Brain pericyte (primary cell): ENCODE results near the gene RASEF.

Experiments used
- DNase-seq: peaks from one replicate; pipeline ENCODE4 v3.0.0-alpha.2; 2012; ENCODE audit warnings: low read depth, low spot score

RASEF gene

DNA sequence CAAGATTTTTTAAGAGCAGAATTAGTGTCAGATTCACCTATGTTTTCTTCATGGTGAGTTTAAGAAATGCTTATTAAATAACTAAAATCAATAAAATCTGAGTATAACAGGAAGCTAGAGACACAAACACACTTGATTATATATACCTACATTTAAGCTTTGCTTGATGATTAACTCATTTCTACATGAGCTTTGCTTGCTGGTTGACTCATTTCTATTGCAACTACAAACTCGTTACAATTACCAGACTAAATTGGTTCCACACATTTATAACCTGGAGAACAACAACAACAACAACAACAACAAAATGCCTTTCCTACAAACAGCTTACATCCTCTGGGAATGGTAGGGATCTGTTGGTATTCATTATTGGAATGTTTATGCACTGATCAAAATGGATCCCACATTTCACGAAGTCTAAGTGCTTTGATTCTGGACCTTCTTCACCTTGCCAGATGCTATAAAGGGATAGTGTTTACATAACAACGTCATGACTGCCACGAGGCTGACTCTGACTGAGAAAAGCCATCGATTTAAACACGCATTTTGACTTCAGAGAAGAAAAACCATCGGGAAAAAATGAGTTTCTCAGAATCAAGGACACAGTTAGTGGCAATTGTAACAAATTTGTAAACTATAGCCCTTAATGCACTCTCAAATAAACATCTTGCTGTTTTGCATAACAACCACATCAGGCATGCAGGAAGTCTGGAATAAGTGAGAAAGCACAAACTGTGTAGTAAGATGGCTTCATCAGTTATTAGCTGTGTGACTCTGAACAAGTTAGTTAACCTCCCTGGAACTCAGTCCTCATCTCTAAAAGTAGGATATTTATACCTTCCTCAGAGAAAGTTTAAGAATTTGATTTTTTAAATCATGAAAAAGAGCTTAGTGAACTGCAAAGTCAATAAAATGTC, 49.8 kb downstream of the RASEF start:
- no peak for DNase-seq

DNA sequence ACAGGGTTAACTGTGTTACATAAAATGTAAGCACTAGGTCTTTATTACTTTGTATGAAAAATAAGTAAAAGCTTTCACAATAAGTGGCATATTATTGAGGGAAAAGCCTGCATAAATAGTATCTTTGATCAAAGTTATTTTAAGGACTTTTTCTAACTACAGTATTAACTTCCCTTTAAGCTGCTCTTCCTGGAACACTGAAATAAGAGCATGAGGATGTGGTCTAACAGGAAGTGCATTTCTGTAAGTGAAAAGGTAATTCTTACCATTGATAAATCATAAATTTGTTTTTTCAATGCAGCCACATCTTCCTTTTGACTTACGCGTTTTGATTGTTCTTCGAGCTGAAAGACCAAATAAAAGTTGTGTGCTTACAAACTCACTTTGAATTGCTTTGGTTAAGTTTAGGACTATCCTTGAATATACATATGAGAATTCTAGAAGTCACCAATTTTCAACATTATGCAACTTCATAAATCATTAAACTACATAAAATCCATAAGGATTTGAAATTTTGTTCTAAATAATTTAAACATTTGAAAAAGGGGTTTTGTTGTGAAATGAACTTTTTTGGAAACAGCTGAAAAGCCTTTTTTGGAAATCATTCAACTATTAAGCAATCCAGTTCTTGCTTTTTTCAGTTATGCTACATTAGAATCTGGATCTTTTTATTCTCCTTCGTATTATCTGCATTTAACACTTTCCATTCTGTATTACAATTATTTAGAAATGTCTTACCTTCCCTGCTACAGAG, 50.6 kb downstream of the RASEF start:
- DNase-seq: no peak

DNA sequence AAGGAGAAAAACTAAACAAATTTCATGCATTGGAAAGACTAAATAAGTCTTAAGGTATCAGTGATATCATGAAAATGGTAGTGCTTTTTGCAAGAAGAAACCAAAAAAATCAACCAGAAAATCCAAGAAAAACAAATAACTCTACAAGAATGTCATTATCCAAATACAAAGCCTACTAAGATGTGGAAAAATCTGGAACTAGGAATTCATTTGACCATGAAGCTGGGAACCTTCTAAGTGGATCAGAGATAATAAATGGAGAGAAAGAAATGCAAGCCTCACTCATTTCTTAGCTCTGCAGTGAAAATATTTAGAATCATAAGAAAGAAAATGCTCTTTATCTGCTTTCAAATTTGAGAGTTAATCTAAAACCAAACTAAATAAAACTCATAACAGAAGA, 51.3 kb downstream of the RASEF start:
- no peak for DNase-seq

GRCh38 chr9:83007521-83008300, 55.2 kb downstream of the RASEF start:
- DNase-seq: no peak

- DNase-seq: no peak
Measured at GRCh38 chr9:83006378-83006777, 56.6 kb downstream of the RASEF start.

DNA sequence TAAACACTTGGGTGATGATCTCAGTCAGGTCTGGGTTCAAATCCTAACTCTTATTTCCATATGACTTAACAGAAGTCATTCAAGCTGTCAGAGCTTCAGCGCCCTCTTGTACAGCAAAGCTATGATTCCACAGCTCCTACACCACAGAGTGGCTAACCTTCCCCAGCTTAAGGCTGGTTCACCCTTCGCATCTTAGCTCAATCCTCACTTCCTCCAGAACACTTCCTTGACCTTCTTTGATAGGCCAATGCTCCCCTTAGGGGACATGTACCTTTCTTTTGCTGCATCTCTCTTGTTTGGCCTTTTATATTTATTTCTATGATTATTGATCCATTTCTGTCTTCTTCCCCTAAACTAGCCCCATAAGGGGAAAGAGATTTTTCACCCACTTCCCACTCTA, 57.0 kb downstream of the RASEF start:
- DNase-seq: no peak

- DNase-seq: no peak
Measured at GRCh38 chr9:83005361-83005760, 57.6 kb downstream of the RASEF start.

- no peak for DNase-seq
Measured at GRCh38 chr9:83002329-83002728, 60.6 kb downstream of the RASEF start.

DNA sequence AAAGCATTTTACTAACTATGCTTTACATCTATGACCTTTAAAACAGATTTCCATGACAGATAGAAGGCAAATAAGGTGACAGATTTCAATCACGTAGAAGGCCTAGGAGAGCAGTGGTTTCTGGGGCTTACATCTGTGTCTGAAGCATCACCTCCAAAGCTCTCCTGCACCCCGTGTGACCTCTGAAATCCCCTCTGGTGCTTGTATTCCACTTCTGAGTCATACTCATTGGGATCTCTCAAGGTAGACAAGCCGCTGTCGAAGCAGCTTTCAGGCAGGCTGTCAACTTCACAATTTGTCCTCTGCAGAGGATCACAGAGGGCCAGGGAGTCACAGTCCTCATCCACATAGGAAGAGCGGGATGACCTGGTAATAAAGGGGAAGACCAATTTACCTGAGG, 62.2 kb downstream of the RASEF start:
- no peak for DNase-seq

DNA sequence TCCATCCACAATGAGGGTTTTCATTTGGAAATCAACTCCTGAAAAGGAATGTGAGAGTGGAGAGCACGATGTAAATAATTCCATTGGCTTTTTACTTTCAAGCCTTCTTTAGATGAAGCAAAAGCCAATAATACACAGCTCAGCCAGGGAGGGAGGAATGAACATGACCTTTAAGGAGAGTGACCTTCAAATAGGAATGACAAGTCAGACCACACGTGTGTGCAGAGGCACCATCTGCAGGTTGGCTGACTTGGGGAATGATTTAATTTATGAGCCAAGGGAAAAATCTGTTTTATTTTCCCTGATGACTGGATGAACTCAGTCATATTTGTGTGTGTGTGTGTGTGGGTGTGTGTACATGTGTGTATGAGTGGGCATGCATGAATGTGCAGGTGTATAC, 64.5 kb downstream of the RASEF start:
- DNase-seq: no peak

DNA sequence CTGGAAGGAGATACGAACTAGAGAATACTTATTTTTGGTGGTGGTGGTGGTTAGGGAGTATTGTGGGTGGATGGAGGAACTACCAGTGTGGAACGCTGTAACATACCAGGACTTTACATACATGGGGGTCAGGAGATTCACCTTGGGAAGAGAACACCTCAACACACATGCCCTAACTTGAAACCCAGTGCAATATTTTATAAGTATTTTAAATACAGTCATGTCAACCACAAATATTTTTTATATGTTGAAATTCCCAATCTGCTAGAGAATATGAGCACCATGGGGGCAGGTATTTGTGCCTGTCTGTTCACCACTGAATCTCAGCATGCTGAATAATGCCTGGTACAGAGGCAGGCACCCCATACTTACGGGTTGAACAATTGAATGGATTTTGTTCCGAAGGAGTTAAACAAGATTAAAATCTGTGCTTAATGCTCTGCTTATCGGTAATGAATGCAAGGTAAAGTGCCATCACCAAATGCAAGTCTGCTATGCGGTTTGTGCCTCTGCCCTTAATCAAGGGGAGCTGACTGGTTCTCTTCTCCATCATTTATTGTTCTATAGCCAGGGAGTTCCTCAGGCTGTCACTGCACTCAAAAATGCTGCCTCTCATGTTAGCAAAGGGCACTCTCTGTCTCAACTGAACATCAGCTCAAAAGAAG, 65.3 kb downstream of the RASEF start:
- no peak for DNase-seq

- no peak for DNase-seq
Measured at GRCh38 chr9:82996941-82997340, 66.0 kb downstream of the RASEF start.

GRCh38 chr9:82993856-82994605, 68.9 kb downstream of the RASEF start:
- DNase-seq: no peak

DNA sequence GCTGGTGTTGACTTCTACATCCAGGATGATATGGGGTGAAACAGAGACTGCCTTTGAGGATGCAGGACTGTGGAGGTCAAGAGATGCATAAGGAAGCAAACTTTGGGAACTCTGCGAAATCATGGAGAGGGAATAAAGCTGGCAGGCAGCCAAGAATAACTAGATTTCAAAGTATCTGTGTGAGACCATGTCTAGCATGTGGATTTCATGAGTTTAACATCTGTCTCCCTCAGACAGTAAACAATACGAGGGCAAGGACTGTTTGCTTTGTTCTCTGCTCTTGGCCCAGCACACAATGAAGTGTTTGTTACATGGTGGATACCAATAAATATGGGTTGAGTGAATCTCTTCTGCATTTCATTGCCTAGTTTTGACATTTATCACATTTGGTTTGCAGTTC, 71.3 kb downstream of the RASEF start:
- peak; percentile 38 for DNase-seq

GRCh38 chr9:82989929-82990328, 73.0 kb downstream of the RASEF start:
- DNase-seq: no peak

- no peak for DNase-seq
Measured at GRCh38 chr9:82988488-82988887, 74.5 kb downstream of the RASEF start.

GRCh38 chr9:82987370-82988189, 75.4 kb downstream of the RASEF start:
- no peak for DNase-seq

DNA sequence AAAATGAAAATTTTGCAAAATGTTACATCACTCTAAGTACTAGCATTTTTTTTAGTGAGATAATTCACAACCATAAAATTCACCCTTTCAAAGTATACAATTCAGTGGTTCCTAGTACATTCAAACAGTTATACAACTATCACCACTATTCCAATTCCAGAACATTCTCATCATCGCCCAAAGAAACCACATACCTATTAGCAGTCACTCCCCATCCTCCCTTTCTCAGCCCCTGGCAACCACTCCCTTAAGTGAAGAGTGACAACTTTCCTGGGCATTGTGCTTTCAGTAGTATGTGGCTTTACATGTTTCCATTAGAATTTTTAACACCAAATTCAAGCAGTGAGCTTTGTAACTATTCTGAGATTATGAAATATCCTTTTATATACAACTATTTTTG, 81.4 kb downstream of the RASEF start:
- DNase-seq: no peak

DNA sequence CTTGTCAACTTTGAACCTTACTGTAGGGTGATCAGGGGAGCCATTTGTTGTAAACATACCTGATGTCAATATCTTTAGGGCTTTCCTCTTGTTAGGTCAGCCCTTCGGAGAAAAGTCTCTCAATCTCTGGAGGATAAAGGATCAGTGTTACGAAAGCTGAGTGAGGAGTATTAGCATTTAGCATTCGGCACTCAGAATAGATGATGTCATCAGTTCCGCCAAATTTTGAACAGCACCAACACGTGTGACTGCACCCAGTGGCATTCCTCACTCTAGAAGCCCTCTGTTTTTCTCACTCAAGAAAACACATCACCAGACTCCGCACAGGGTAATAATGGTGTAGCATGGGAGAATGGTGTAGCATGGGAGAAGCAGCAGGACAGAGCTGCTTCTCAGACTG, 87.8 kb downstream of the RASEF start:
- no peak for DNase-seq

- no peak for DNase-seq
Measured at GRCh38 chr9:82972446-82972845, 90.5 kb downstream of the RASEF start.
